Lung (tissue), 12 donors: Measurements from ENCODE around the gene GPR183. TPM values are rescaled to one million over a fixed set of nuclear protein-coding genes. Genes with fewer than 3 reads are reported as not detected.

ENCODE experiments used
- ATAC-seq: fragments of 200-7000 bp; cut with Tn5 transposase; one replicate; pipeline ENCODE4 v1.9.1; 2020; ENCODE audit warnings: moderate number of reproducible peaks; ENCODE audit not compliant: insufficient read depth, low FRiP score
- DNase-seq, 3 donors: peaks; one replicate each; pipeline ENCODE4 v3.0.0-alpha.2; 2013 to 2017
- H3K27ac ChIP-seq, 2 donors: one replicate each; pipeline ENCODE4 v1.5.1; 2013; ENCODE audit warnings: mild to moderate bottlenecking in 2 of 2, moderate library complexity in 2 of 2, control low read depth in 1 of 2, inconsistent platforms in 1 of 2, low read depth in 1 of 2, low read length in 1 of 2
- H3K27me3 ChIP-seq, 3 donors: one replicate each; pipeline ENCODE4 v1.5.1; 2013; ENCODE audit warnings: low read length in 2 of 3; ENCODE audit not compliant: control insufficient read depth in 3 of 3, insufficient read depth in 3 of 3
- H3K36me3 ChIP-seq, 4 donors: one replicate each; pipeline ENCODE4 v1.5.1; 2013; ENCODE audit warnings: low read length in 4 of 4, mild to moderate bottlenecking in 1 of 4, moderate library complexity in 1 of 4; ENCODE audit not compliant: control insufficient read depth in 4 of 4, insufficient read depth in 4 of 4
- H3K4me1 ChIP-seq, 5 donors: one replicate each; pipeline ENCODE4 v1.5.1; 2013; ENCODE audit warnings: low read length in 5 of 5, mild to moderate bottlenecking in 2 of 5, moderate library complexity in 1 of 5; ENCODE audit not compliant: control insufficient read depth in 5 of 5, insufficient read depth in 5 of 5
- H3K4me3 ChIP-seq: one replicate; pipeline ENCODE4 v1.5.1; 2013; ENCODE audit warnings: mild to moderate bottlenecking, control low read depth, moderate library complexity
- H3K9ac ChIP-seq, 2 donors: one replicate each; pipeline ENCODE4 v1.5.1; 2013; ENCODE audit warnings: low read length in 2 of 2, control low read depth in 1 of 2; ENCODE audit not compliant: insufficient read depth in 1 of 2
- H3K9me3 ChIP-seq, 4 donors: one replicate each; pipeline ENCODE4 v1.5.1; 2013; ENCODE audit warnings: low read length in 3 of 4, mild to moderate bottlenecking in 1 of 4, moderate library complexity in 1 of 4; ENCODE audit not compliant: control insufficient read depth in 4 of 4, insufficient read depth in 3 of 4
- CTCF ChIP-seq: IDR thresholded peaks from 2 replicates; pipeline ENCODE4 v1.5.1; 2012; ENCODE audit warnings: mild to moderate bottlenecking; ENCODE audit errors: control extremely low read depth, extremely low read depth
- WGBS, 2 donors: extraction: QIAGEN DNeasy Blood & Tissue Kit; methylation state at CpG; one replicate each; pipeline ENCODE4 v1.1.7; 2013; 5-methylcytosine and 5-hydroxymethylcytosine counted together
- polyA plus RNA-seq, 2 donors: library from polyadenylated mRNA; stranded (reverse); fragments of 200-250 nt; gene quantifications; one replicate each; pipeline ENCODE4 v1.2.1, GENCODE V29; 2013
- total RNA-seq, 2 donors: library from RNA; depleted of rRNA in 1 of 2; stranded (reverse); fragments of >200 nt in 1 of 2; gene quantifications; one replicate each; pipeline ENCODE4 v1.2.1, GENCODE V29; 2014 to 2021
- donor health status: control.
- donor health status: control.
- donor health status: Bipolar disorder and iron deficiency.
- donor health status: healthy.
- donor health status: DM: yes; HTN: yes; CAD: no.

GPR183 gene
- total and polyA plus RNA-seq, 4 donors: 6.3 to 38.3 (median 16.0) TPM

- DNase-seq (no peak), ATAC-seq (no peak)
- no peak for TF ChIP-seq CTCF
- H3K4me1 ChIP-seq: peaks cover 2 to 10% (median 8%) of the 10 kb centered on the region in 5 donors
- H3K9ac ChIP-seq: no peak overlapping the region
- H3K27ac ChIP-seq: no peak overlapping the region
- WGBS, 2 donors: 22 to 78% methylated on average over 4 of the region's 4 CpGs
- H3K36me3 ChIP-seq: peaks cover 0 to 4% (median 2%) of the 10 kb centered on the region in 4 donors
- H3K27me3 ChIP-seq: no peaks in the 10 kb centered on the region
- no peak overlapping the region for H3K4me3 ChIP-seq
- H3K9me3 ChIP-seq: peaks cover 0 to 1% (median 0%) of the 10 kb centered on the region in 4 donors
Observed at GRCh38 chr13:99277629-99278028, 29.6 kb downstream of the GPR183 start.

- Histone ChIP-seq H3K9ac (no peak overlapping the region), H3K4me1 (peaks cover 0 to 5% (median 2%) of the 10 kb centered on the region in 5 donors), H3K36me3 (peaks cover 0 to 4% (median 2%) of the 10 kb centered on the region in 4 donors), H3K27ac (no peak overlapping the region), H3K27me3 (no peaks in the 10 kb centered on the region), H3K4me3 (no peak overlapping the region), H3K9me3 (peaks cover 0 to 7% (median under 1%) of the 10 kb centered on the region in 4 donors)
- TF ChIP-seq CTCF: no peak
- DNase-seq (no peak), ATAC-seq (no peak)
- WGBS, 2 donors: 78 to 91% methylated on average over 2 of the region's 2 CpGs
Observed at GRCh38 chr13:99276706-99277105, 30.5 kb downstream of the GPR183 start.

DNA sequence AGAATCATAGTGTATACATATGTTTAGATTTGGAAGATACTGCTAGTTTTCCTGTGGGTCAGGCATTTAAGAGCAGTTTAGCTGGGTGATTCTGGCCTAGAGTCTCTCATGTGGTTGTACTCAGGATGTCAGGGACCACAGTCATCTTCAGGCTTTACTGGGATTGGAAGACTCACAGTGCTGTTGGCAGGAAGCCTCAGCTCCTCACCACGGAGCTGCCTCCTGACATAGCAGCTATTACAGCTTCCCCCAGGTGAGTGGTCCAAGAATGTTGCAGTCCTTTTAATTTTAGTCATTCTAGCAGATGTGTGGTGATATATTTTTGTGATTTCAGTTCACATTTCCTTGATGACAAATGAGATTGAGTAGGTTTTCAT lies 32.1 kb downstream of the GPR183 start:
- H3K27me3 ChIP-seq: no peaks in the 10 kb centered on the region
- 27 to 37% methylated on average over 1 of the region's 1 CpG for WGBS, 2 donors
- H3K36me3 ChIP-seq: peaks cover 0 to 4% (median 2%) of the 10 kb centered on the region in 4 donors
- peaks cover 0 to 7% (median under 1%) of the 10 kb centered on the region in 4 donors for H3K9me3 ChIP-seq
- no peak overlapping the region for H3K4me3 ChIP-seq
- no peak overlapping the region for H3K27ac ChIP-seq
- no peak for TF ChIP-seq CTCF
- no peak overlapping the region for H3K9ac ChIP-seq
- peaks cover 0 to 5% (median 2%) of the 10 kb centered on the region in 5 donors for H3K4me1 ChIP-seq
- DNase-seq (no peak), ATAC-seq (no peak)

GRCh38 chr13:99273128-99273527 lies 34.1 kb downstream of the GPR183 start:
- H3K4me1 ChIP-seq: peaks cover 0 to 5% (median 0%) of the 10 kb centered on the region in 5 donors
- H3K9ac ChIP-seq: no peak overlapping the region
- no peaks in the 10 kb centered on the region for H3K27me3 ChIP-seq
- no peak for TF ChIP-seq CTCF
- peaks cover 0 to 7% (median under 1%) of the 10 kb centered on the region in 4 donors for H3K9me3 ChIP-seq
- ATAC-seq (no peak), DNase-seq (no peak)
- no peak overlapping the region for H3K4me3 ChIP-seq
- H3K36me3 ChIP-seq: peaks cover 0 to 3% (median 0%) of the 10 kb centered on the region in 4 donors
- no peak overlapping the region for H3K27ac ChIP-seq
- WGBS, 2 donors: 95% methylated on average over 2 of the region's 2 CpGs
